Vagina (tissue), 2 donors: Measurements from ENCODE around the gene VCP. TPM values are rescaled to one million over a fixed set of nuclear protein-coding genes. Genes with fewer than 3 reads are reported as not detected.
A peak's percentile ranks its signal among the peaks of the same experiment; 100 is the strongest.
"Not testable (repeated sequence)": the region's sequence is repeated elsewhere in the genome, so short reads cannot be mapped to it uniquely, and the experiment has no call there.

Experiments used
- DNase-seq, 2 donors: peaks; one replicate each; pipeline ENCODE4 v3.0.0-alpha.2; 2017; ENCODE audit errors: extremely low spot score in 2 of 2
- H3K27ac ChIP-seq: fragments of 200-600 bp; sonication (generic); one replicate; pipeline ENCODE4 v1.5.1; 2019
- H3K27me3 ChIP-seq: fragments of 200-600 bp; sonication (generic); one replicate; pipeline ENCODE4 v1.5.1; 2019
- H3K36me3 ChIP-seq, 2 donors: fragments of 200-600 bp; sonication (generic); one replicate each; pipeline ENCODE4 v1.5.1; 2017 to 2019
- H3K4me1 ChIP-seq: fragments of 200-600 bp; sonication (generic); one replicate; pipeline ENCODE4 v1.5.1; 2019
- H3K4me3 ChIP-seq, 2 donors: fragments of 200-600 bp; sonication (generic); 1 replicate in 1 of 2; 2 replicates in 1 of 2; pipeline ENCODE4 v1.5.1; 2016 to 2019
- H3K9me3 ChIP-seq: fragments of 200-600 bp; sonication (generic); one replicate; pipeline ENCODE4 v1.5.1; 2019
- CTCF ChIP-seq, 3 experiments: fragments of 450-650 bp in 2 of 3; fragments of 200-600 bp in 1 of 3; sonication (generic) in 1 of 3; IDR thresholded peaks; one replicate each; pipeline ENCODE4 v1.5.1; 2017 to 2019; ENCODE audit warnings: antibody characterized with exemption in 3 of 3, mild to moderate bottlenecking in 2 of 3, moderate library complexity in 2 of 3
- POLR2A ChIP-seq, 2 donors: fragments of 450-650 bp; IDR thresholded peaks; one replicate each; pipeline ENCODE4 v1.6.1; 2017; ENCODE audit warnings: antibody characterized with exemption in 2 of 2, mild to moderate bottlenecking in 2 of 2, moderate library complexity in 2 of 2
- POLR2AphosphoS5 ChIP-seq, 2 donors: sonication (generic); formaldehyde crosslinking; IDR thresholded peaks; one replicate each; pipeline ENCODE4 v1.9.0; 2017; ENCODE audit warnings: antibody characterized with exemption in 2 of 2, mild to moderate bottlenecking in 2 of 2, low read depth in 1 of 2; ENCODE audit not compliant: insufficient read depth in 1 of 2
- intact Hi-C: fragments of 100-400 bp; cut with DNase I; formaldehyde crosslinking; loops from one replicate; pipeline ENCODE4 v1.15.1; 2023
- total RNA-seq: library from RNA; depleted of rRNA; stranded (reverse); fragments of >200 nt; gene quantifications from one replicate; pipeline ENCODE4 v1.2.3, GENCODE V29; 2016

VCP gene
- total RNA-seq, 1 donor from 2014 or later: 130 TPM

GRCh38 chr9:35029241-35029640, 43.2 kb downstream of the VCP start:
- no peak for DNase-seq
- no peak overlapping the region for H3K4me3 ChIP-seq
- TF ChIP-seq CTCF (IDR thresholded peaks at IDR 0.05) (no peak), POLR2A (IDR thresholded peaks at IDR 0.05) (no peak), POLR2AphosphoS5 (IDR thresholded peaks at IDR 0.05; ENCODE audit: insufficient read depth in 1 of 2, low read depth in 1 of 2) (no peak)

GRCh38 chr9:35028341-35028740, 44.1 kb downstream of the VCP start:
- Histone ChIP-seq H3K27ac (no peak overlapping the region), H3K4me3 (no peak overlapping the region), H3K9me3 (no peaks in the 10 kb centered on the region), H3K27me3 (no peaks in the 10 kb centered on the region), H3K36me3 (peaks cover 0 to 6% of the 10 kb centered on the region in 2 donors), H3K4me1 (peaks cover 12% of the 10 kb centered on the region)
- no peak for DNase-seq
- intact Hi-C loops: no loop called here
- TF ChIP-seq CTCF (IDR thresholded peaks at IDR 0.05) (no peak), POLR2AphosphoS5 (IDR thresholded peaks at IDR 0.05; ENCODE audit: insufficient read depth in 1 of 2, low read depth in 1 of 2) (no peak), POLR2A (IDR thresholded peaks at IDR 0.05) (no peak)

More at GRCh38 chr9:35029241-35029640, 43.2 kb downstream of the VCP start:
- Histone ChIP-seq H3K4me1 (peaks cover 12% of the 10 kb centered on the region), H3K9me3 (no peaks in the 10 kb centered on the region), H3K27me3 (no peaks in the 10 kb centered on the region), H3K36me3 (peaks cover 0 to 6% of the 10 kb centered on the region in 2 donors), H3K27ac (no peak overlapping the region)
- intact Hi-C loops: no loop called here

- H3K27me3 ChIP-seq: no peaks in the 10 kb centered on the region
- DNase-seq: no peak
- no peaks in the 10 kb centered on the region for H3K9me3 ChIP-seq
- peaks cover 0 to 3% of the 10 kb centered on the region in 2 donors for H3K36me3 ChIP-seq
- no peak for TF ChIP-seq POLR2A (IDR thresholded peaks at IDR 0.05)
- no peak for TF ChIP-seq CTCF (IDR thresholded peaks at IDR 0.05)
- TF ChIP-seq POLR2AphosphoS5 (IDR thresholded peaks at IDR 0.05; ENCODE audit: insufficient read depth in 1 of 2, low read depth in 1 of 2): no peak
- H3K4me1 ChIP-seq: peaks cover 12% of the 10 kb centered on the region
- H3K27ac ChIP-seq: no peak overlapping the region
- intact Hi-C loops: no loop called here
- no peak overlapping the region for H3K4me3 ChIP-seq
Measured at GRCh38 chr9:35027860-35028259, 44.6 kb downstream of the VCP start.

- H3K27me3 ChIP-seq: no peaks in the 10 kb centered on the region
- DNase-seq: no peak
- no peaks in the 10 kb centered on the region for H3K36me3 ChIP-seq
- peaks cover 12% of the 10 kb centered on the region for H3K4me1 ChIP-seq
- H3K9me3 ChIP-seq: no peaks in the 10 kb centered on the region
- intact Hi-C loops: no loop called here
- no peak overlapping the region for H3K4me3 ChIP-seq
- TF ChIP-seq CTCF (IDR thresholded peaks at IDR 0.05) (no peak), POLR2AphosphoS5 (IDR thresholded peaks at IDR 0.05; ENCODE audit: insufficient read depth in 1 of 2, low read depth in 1 of 2) (no peak), POLR2A (IDR thresholded peaks at IDR 0.05) (no peak)
- H3K27ac ChIP-seq: no peak overlapping the region
Measured at GRCh38 chr9:35027374-35027773, 45.1 kb downstream of the VCP start.

GRCh38 chr9:35026671-35027070, 45.8 kb downstream of the VCP start:
- no peak for DNase-seq
- H3K27ac ChIP-seq: peak overlapping the region; percentile 21
- no peak for TF ChIP-seq POLR2A (IDR thresholded peaks at IDR 0.05)
- no peak for TF ChIP-seq POLR2AphosphoS5 (IDR thresholded peaks at IDR 0.05; ENCODE audit: insufficient read depth in 1 of 2, low read depth in 1 of 2)
- no peak for TF ChIP-seq CTCF (IDR thresholded peaks at IDR 0.05)
- no peaks in the 10 kb centered on the region for H3K27me3 ChIP-seq
- peaks cover 12% of the 10 kb centered on the region for H3K4me1 ChIP-seq
- H3K4me3 ChIP-seq: no peak overlapping the region
- H3K36me3 ChIP-seq: no peaks in the 10 kb centered on the region
- no peaks in the 10 kb centered on the region for H3K9me3 ChIP-seq
- intact Hi-C loops: no loop called here

GRCh38 chr9:35023443-35023842, 49.0 kb downstream of the VCP start:
- H3K4me3 ChIP-seq, H3K36me3 ChIP-seq, H3K9me3 ChIP-seq, H3K27ac ChIP-seq, DNase-seq, H3K27me3 ChIP-seq, intact Hi-C loops: not testable (repeated sequence)
- peaks cover 12% of the 10 kb centered on the region for H3K4me1 ChIP-seq
